HG02840 (cell line): ENCODE results near the gene LEKR1.
"Not testable (repeated sequence)": the region's sequence is repeated elsewhere in the genome, so short reads cannot be mapped to it uniquely, and the experiment has no call there.

Experiments used
- ATAC-seq: cut with Tn5 transposase; IDR thresholded peaks from one replicate; pipeline ENCODE4 v1.9.1; 2021; ENCODE audit warnings: mild to moderate bottlenecking, moderate library complexity, moderate number of reproducible peaks; ENCODE audit not compliant: unreplicated experiment, low FRiP score

LEKR1 gene

DNA sequence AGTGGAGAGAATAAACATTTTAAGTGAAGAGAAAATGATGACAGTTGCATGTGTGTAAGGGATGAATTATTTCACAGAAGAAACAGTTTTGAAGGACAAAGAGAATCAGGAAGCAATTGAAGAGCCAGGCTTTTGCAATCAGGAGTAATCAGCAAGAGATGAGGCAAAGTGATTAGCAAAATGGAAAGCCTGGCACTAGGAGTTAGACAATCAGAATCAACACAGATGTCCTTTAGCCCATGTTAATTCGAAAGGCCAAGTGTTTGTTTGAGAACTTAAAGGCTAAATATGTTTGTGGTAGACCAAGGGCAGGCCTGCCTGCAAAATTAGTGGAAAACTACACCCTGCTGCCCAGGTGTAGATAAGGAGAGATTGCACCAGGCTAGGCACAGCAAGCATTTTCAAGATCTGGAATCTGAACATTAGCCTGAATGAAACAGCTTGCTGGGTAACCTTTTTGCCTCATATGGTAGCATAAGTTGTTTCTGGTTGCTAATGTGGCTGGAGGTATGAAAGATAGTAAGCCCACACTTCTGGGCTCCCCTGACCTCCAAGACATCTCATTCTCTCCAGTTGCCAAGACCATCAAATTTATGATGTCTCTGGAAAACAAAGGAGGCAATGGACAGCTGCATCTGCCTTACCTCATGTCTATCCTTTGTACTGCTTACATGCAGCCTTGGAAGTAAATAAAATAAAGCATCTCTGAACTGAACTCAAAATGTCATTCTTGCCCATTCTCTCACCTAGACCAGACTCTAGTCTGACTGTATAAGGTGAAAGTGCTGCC lies 22.0 kb upstream of the LEKR1 start:
- no peak for ATAC-seq

DNA sequence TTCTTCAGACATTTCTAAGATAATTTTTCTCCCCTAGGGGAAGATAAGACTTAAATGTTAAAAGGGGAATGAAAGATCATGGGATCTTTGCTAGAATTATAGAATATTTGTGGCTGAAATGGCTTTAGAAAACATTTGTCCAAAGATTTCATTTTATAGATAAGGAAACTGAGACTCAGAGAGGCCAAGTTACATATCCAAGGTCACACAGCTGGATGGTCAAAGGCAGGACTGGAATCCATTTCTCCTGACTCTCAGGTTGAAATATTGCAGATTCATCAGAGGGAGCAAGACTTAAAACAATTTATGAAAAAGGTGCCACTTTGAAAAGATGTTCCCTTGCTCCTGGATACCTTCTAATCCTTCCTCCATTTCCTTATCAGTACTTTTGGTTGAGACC lies 19.5 kb upstream of the LEKR1 start:
- no peak for ATAC-seq

DNA sequence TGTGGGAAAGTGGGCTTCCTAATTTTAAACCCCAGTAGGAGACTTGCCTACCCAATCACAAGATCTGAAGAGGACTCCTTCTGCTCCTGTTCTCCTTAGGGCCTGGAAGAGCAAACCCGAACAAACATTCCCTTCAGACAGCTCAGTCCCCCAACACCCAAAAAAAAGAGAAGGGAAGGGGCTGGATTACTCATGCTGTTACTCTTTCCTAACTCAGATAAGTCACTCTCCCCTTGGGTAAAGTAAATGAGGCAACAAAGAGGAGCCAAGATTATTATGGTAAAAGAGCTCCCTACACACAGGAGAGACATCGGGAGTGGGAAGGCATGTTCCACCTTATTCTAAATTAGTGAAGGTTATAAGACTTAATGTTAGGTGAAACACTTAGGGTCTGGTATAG lies 18.1 kb upstream of the LEKR1 start:
- no peak for ATAC-seq

DNA sequence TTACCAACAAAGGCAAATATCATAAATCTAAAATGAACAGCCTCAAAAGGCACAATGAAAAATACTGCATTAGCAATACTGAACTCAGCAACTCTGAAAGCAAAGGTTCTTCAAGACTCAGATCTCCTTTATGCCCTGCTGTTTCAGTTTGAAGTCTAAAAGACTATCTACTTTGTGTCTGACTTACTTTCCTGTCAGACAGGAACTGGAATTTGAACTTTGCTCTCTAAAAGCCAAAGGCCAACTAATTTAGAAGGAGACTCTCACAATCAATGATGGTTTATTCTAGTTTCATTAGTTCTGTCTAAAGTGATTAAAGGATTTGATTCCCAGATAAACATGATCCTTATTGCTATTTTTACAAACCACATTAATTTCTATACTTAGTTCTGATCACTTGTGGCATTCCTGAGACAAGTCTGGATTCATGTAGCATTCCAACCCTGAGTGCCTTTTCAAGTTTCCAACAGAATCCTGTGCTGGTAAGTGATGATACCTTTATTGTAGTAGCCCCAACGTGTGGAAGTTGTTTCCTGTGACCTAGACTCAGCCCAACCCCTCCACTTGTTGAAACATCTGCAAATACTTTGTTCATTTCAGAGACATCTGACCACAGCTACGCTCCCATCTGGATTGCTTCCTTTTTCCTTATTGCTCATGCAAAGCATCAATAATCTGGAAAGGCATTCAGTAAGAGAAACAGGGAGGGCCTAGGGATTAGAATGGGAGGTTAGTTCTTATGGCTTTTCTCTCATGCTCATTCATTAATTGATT lies 14.9 kb upstream of the LEKR1 start:
- ATAC-seq, result no peak

DNA sequence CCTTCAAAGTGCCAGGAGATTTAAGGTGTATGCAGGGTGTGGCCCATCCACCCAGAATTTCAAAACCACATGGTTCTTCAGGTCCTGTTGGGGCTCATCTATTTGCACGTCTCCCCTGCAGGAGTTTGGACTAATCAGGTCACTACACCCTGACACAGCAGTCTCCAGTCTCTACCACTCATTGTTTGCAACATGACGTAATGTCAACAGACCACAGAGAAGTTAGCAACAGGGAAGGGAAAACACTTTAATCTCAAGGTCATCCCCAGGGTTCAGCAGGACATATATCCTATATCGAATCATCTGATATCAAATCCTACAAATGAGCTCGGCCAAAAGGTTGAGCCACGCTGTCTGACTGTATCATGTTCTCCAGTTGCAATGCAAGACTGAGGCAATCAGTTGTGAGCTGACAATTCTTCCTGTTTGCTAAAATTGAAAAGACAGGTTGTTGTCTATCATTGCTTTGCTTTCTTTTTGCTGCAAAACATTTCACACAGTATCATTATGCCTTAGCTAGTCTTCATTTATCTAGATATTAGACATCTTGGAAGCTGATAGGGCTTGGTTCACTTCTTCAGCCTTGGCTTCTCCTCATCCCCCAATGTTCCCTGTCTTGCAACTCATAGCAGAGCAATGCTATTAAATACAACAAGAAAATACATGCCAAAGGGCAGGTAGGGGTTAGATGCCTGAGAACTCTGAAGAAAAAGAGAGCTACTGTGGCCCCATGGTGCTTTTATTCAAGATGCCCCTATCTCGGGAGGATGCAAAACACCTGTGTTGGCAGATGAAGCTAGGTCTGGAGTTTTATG lies 13.4 kb upstream of the LEKR1 start:
- ATAC-seq, result no peak

DNA sequence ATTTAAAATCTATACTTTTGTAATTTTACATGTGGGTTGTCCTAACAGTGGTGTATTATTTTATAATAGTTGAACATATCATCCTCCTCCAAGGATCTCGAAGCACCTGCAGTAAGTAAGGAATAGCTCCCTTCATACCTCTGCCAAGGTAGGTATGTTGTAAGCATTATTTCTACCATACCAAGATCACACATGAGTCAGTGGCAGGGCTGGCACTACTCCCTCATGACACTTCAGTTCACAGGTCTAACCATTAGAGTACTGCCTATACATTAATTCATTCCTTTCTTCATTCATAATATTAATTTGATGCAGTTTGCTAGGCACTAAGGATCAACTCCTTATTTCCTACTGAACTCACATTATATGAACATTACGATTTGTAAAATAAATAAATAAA lies 11.9 kb upstream of the LEKR1 start:
- no peak for ATAC-seq

DNA sequence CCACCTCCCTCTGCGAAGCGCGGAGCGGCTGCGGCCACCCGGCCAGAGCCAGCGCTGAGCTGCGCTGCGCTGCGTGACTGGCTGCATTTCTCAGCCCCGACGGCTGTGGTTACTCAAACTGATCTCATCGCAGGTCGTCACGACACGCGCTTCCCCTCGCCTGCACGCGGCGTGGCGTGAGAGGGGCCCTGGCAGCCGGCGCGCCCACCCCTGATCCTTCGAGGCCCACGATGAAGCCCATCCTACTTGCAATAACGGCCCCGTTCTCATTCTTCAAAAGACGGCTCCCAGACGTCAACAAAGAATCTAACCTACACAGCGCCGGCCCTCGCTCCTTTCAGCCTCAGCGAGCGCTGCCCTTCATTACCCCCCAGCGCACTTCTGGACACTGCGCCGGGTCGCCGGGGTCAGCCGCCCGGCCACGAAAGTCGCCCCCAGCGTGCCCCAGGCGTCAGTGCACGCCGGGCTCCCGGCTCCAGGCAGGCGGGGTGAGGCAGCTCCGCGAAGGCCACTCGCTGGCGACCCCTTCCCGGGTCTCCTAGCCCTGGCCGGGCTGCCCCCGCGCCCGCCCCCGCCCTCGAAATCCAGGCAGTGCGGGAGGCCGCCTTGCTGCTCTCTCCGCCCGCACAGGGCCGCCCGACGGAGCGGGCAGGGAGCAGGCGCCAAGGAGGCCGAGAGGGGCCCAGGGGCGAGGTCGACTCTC lies 9.9 kb upstream of the LEKR1 start:
- ATAC-seq, result peak; percentile 27

DNA sequence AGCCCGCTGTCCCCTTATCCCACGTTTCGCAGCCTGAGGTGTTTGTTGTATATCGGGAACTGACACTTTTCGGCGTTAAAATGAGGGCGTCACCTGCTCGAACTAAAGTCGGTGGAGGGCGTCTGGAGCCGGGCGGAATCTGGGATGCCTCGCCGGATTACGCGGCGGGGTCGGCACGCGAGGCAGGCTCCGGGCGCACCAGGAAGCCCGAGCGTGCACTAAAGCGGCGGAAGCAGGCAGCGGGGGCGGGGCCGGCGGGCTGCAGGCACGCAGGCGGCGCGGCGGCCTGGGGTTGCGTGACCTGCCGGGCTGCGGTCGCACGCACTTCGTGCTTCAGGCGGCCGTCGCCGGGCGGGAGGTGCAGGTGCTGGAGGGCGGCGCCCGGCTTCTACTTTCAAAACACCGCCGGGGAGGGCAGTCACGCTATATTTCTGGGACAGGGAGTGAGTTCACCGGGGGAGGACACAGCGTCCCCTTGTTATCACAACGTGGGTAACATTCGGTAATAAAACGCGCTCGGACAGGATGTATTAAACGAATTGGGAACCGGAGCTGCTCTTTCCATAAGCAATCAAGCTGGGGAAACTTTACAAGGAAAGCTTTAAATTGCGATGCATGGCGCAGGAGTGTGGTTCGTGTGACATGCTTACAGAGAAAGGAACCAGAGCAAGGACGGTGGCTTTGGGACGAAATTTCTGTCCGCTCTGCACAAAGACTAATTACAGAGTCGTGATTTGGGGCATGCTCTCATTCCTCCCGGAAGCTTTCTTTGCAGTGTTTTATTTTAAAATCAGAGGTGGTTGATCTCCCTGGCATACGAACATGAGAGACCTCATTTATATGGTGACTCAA lies 9.1 kb upstream of the LEKR1 start:
- peak; percentile 70 for ATAC-seq

DNA sequence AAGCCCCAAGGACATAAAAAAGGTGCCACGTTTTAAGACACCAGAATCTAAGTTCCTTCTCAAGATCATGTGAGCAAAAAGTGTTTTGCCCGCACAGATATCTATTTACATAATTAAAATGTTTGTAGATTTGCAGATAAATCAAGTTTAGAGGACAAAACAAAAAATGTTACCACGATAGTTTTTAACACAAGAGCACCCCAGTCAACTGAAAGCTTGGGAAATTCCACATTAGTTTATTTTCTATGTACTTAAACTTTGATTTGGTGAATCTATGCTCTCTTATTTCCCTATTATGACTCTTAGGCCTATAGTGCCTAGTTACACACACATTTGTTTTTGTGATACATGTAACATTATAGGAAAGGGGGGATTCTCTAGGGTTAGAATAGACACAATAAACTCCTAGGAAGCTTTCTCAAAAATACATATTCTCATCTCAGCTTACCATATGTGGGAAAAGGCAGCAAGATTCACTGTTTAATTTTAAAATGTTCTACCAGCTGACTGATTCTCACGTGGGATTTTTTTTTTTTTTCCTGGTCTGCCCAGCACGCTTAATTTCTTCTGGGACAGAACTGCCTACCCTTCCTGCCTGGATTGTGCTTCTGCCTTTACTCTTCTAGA lies 8.4 kb upstream of the LEKR1 start:
- no peak for ATAC-seq

DNA sequence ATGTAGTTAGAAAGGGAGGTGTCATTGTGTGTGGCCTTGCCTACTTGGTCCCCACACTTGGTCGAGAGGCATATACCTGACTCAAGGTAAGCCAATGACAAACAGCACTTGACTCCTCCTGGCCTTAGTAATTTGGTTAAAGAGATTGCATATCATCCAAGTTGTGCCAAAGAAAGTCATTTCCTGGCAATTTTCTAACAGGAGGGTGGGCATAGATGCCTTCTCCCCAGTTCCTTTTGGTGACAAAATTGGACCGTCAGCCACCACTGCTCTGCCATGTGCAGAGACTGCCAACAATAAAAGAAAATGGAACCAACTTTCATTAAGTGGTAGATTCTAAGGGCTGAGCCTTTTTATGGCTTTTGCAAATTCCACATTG lies 7.9 kb upstream of the LEKR1 start:
- ATAC-seq, result no peak

DNA sequence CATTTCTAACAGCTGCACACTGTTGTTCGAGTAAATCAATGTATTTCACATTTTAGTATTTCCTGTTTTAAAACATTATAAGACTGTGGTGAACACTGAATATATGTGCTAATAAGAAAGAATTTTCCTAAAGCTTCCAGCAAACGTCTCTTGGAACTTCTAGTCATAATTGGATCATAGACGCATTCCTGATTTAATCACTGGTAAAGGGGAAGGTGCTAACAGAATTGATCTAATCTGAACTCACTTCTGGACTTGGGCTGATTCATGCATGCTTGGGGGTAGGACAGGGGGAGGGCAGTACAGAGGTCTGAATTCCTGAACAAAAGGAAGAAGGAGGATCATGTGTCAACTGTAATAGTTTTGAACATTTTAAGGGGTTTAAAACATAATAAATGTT lies 7.3 kb upstream of the LEKR1 start:
- ATAC-seq, result no peak

DNA sequence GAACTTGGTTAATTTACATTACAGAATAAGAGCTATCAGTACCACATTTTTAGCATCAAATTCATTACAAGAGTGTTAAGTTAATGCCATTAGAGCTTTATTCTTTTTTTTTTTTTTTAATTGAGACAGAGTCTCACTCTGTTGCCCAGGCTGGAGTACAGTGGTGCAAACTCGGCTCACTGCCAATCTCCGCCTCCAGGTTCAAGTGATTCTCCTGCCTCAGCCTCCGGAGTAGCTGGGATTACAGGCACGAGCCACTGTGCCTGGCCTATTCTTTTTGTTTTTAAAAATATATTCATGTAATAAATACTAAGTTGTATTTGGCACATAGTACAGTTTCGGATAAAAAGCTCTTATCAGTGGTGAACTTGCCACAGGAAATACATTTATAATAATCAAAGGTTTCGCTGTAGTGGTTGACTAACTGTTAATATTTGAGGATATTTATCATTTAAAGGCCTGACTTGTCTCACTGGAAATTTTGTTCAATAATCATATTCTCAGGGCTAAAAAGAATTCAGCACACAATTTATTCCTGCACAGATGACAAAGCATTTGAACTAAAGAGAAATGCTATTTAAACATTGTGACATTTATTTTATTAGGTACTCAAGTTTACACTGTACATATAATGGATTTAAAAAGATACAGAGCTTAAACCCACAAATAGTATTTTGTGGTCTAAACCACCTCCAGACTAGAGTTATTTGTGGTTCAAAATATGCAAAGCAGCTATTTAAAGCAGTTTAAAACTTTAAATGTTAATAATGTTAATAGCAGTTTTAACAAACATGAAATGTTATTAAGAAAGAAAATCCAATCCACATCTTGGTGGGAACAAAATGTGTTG lies 6.1 kb upstream of the LEKR1 start:
- ATAC-seq, result no peak

DNA sequence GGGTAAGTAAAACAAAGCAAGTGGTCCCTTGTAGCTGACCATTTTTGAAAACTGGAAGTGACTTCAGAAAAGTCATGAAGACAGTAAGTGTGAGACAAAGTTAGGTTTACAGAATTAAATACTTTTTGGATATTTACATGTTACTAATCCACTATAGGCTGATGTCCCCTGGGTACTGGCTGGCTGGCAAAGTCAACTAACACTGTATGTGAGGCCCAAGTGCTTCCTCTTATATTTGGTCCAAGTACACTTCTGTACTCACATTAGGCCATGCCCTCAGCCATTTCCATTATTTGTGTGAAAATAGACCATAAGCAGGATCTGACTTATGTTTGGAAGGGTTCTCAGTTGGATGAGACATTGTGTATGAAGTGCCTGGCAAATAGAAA lies 5.5 kb upstream of the LEKR1 start:
- no peak for ATAC-seq

DNA sequence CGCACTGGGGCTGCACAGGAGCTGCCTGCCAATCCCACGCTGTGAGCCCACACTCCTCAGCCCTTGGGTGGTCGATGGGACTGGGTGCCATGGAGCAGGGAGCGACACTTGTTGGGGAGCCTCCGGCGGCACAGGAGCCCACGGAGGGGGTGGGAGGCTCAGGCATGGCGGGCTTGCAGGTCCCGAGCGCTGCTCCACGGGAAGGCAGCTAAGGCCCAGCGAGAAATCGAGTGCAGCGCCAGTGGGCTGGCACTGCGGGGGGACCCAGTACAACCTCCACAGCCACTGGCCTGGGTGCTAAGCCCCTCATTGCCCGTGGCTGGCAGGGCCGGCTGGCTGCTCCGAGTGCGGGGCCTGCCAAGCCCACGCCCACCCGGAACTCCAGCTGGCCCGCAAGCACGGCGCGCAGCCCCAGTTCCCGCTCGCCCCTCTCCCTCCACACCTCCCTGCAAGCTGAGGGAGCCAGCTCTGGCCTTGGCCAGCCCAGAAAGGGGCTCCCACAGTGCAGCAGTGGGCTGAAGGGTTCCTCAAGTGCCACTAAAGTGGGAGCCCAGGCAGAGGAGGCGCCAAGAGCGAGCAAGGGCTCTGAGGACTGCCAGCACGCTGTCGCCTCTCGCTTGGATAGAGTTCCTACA lies 3.4 kb upstream of the LEKR1 start:
- ATAC-seq, result not testable (repeated sequence)

DNA sequence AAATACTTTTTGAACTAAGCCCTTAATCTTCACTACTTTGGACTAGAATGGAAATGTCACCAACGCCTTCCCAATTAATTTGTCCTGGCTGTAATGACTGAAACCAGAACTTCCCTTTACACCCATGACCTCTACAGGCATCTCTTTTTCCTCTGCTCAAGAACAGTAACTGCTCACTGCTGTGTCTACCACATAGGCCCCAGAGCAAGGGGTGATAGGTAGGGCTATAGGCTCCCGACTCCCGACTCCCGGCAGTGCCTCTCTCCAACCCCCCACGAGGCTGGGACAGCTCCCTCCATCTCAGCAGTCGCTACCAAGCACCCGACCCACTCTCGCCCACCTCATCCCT lies 384 bp upstream of the LEKR1 start:
- peak; percentile 50 for ATAC-seq

DNA sequence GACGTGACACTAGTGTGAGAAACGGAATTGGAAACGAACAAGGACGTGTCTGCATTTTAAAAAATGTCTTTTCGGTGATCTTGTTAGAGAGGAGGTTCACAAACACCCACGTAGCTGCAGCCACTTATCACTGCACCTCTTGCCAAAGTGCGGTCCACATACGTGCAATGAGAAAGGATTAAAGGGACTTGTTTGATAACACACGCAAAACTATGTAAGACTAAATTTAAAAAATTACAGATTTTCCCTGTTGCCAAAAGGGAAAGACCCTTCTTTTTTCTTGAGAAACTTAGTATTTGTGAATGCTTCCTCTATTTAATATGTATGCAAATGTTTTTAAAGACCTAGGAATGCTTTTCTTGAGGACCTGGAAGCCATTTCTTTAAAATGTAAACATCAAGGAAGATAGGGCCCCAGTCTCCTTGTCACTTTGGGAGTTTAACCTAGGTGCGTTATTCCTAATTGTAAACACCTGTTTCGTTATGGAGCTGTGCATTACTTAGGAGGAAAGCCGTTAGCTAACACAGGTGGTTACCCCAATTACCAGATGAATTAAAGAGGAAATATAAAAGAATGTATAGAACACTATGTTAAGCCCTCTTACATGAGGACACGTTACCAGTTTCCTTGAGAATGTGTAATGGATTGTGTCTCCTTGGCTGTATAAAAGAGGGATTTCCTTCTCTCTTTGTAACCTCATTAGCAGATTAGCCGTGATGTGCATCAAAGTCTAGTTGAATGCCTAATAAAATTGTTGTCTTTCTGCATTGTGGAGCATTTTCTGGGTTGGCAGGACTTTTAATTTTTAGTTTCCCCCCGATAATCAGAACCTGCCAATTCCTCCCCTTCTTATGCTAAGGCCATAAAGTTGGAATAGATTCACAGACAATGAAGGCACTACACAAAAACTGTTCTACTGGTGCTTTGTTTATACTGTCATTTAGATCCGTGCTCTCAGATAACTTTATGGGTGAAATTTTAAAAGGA lies 1.0 kb downstream of the LEKR1 start:
- ATAC-seq, result no peak

DNA sequence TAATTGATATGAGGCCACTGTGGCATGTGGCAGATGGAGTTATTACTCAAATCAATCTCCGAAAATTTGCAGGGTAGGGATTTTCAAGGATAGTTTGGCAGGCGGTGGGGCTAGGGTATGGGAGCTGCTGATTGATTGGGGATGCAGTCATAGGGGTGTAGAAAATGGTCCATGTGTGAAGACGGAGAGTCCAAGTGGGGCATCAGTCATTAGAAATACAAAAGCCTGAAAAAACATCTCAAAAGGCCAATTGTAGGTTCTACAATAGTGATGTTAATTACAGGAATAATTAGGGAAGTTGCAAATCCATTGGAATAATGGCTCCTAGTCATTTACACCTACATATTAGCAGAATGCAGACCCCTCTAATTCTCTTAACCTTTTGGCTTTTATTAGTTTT lies 4.9 kb downstream of the LEKR1 start:
- ATAC-seq, result no peak
